B cell (primary cell): ENCODE results near the gene POU2AF1.

Source experiments
- CTCF ChIP-seq: fragments of 200-600 bp; IDR thresholded peaks from one replicate; pipeline ENCODE4 v1.8.0; 2022; ENCODE audit warnings: antibody characterized with exemption, mild to moderate bottlenecking
- EZH2 ChIP-seq: IDR thresholded peaks from 2 replicates; pipeline ENCODE4 v1.6.1; 2012; ENCODE audit warnings: borderline replicate concordance, low read depth, mild to moderate bottlenecking, moderate library complexity, low read length; ENCODE audit not compliant: insufficient read depth, poor library complexity, severe bottlenecking

- TF ChIP-seq CTCF (no peak), EZH2 (no peak)
Observed at GRCh38 chr11:111349191-111349695, 29.8 kb downstream of the POU2AF1 start.
